ENCODE measurements around the gene ARHGEF11.

The ARHGEF11 gene

GRCh38 chr1:156922986-156923669 is 122.4 kb downstream of the ARHGEF11 start:
- no peaks in the 10 kb centered on the region for H3K9me3 Mint-ChIP-seq
- peaks cover 10% of the 10 kb centered on the region for H3K4me1 Mint-ChIP-seq (ENCODE audit: low read depth)
- H3K4me3 Mint-ChIP-seq = no peak overlapping the region
- H3K36me3 Mint-ChIP-seq (ENCODE audit: low read depth) = no peaks in the 10 kb centered on the region
- peaks cover 89% of the 10 kb centered on the region for H3K27me3 Mint-ChIP-seq (ENCODE audit: low read depth)
- no peak for DNase-seq (ENCODE audit: low spot score)
- no peak overlapping the region for H3K27ac Mint-ChIP-seq

GRCh38 chr1:156921053-156921529 is 124.5 kb downstream of the ARHGEF11 start:
- H3K4me1 Mint-ChIP-seq (ENCODE audit: low read depth) = peaks cover 3% of the 10 kb centered on the region
- H3K36me3 Mint-ChIP-seq (ENCODE audit: low read depth) = no peaks in the 10 kb centered on the region
- no peak for DNase-seq (ENCODE audit: low spot score)
- H3K27ac Mint-ChIP-seq = no peak overlapping the region
- peaks cover 76% of the 10 kb centered on the region for H3K27me3 Mint-ChIP-seq (ENCODE audit: low read depth)
- H3K4me3 Mint-ChIP-seq = no peak overlapping the region
- H3K9me3 Mint-ChIP-seq = no peaks in the 10 kb centered on the region

GRCh38 chr1:156920233-156921052 is 125.1 kb downstream of the ARHGEF11 start, which contains the start of gene LRRC71:
Gene LRRC71 (plus strand): TSS chr1:156920632. CDS start chr1:156920804, 172 bp downstream.
- Mint-ChIP-seq H3K4me3 (no peak within 1 kb of the TSS), H3K36me3 (ENCODE audit: low read depth) (no peaks in the 10 kb centered on the region), H3K4me1 (ENCODE audit: low read depth) (peaks cover 3% of the 10 kb centered on the region), H3K27ac (no peak within 1 kb of the TSS), H3K9me3 (no peaks in the 10 kb centered on the region), H3K27me3 (ENCODE audit: low read depth) (peaks cover 69% of the 10 kb centered on the region)
- DNase-seq (ENCODE audit: low spot score) = peak; percentile 76

- no peaks in the 10 kb centered on the region for H3K9me3 Mint-ChIP-seq
- no peaks in the 10 kb centered on the region for H3K4me1 Mint-ChIP-seq (ENCODE audit: low read depth)
- H3K4me3 Mint-ChIP-seq = no peak overlapping the region
- no peaks in the 10 kb centered on the region for H3K36me3 Mint-ChIP-seq (ENCODE audit: low read depth)
- no peak overlapping the region for H3K27ac Mint-ChIP-seq
- peaks cover 21% of the 10 kb centered on the region for H3K27me3 Mint-ChIP-seq (ENCODE audit: low read depth)
- no peak for DNase-seq (ENCODE audit: low spot score)
Observed at GRCh38 chr1:156914440-156914856, 131.1 kb downstream of the ARHGEF11 start.

GRCh38 chr1:156913809-156914387 is 131.6 kb downstream of the ARHGEF11 start:
- Mint-ChIP-seq H3K9me3 (no peaks in the 10 kb centered on the region), H3K27me3 (ENCODE audit: low read depth) (peaks cover 16% of the 10 kb centered on the region), H3K4me1 (ENCODE audit: low read depth) (no peaks in the 10 kb centered on the region), H3K27ac (no peak overlapping the region), H3K36me3 (ENCODE audit: low read depth) (no peaks in the 10 kb centered on the region), H3K4me3 (no peak overlapping the region)
- DNase-seq (ENCODE audit: low spot score) = no peak

- H3K9me3 Mint-ChIP-seq = no peaks in the 10 kb centered on the region
- no peak for DNase-seq (ENCODE audit: low spot score)
- H3K4me3 Mint-ChIP-seq = no peak overlapping the region
- H3K27ac Mint-ChIP-seq = no peak overlapping the region
- no peaks in the 10 kb centered on the region for H3K36me3 Mint-ChIP-seq (ENCODE audit: low read depth)
- H3K27me3 Mint-ChIP-seq (ENCODE audit: low read depth) = peaks cover 10% of the 10 kb centered on the region
- H3K4me1 Mint-ChIP-seq (ENCODE audit: low read depth) = no peaks in the 10 kb centered on the region
Observed at GRCh38 chr1:156912861-156913808, 132.4 kb downstream of the ARHGEF11 start.

GRCh38 chr1:156912310-156912709 is 133.2 kb downstream of the ARHGEF11 start:
- DNase-seq (ENCODE audit: low spot score) = no peak
- no peaks in the 10 kb centered on the region for H3K4me1 Mint-ChIP-seq (ENCODE audit: low read depth)
- H3K9me3 Mint-ChIP-seq = no peaks in the 10 kb centered on the region
- no peak overlapping the region for H3K27ac Mint-ChIP-seq
- H3K27me3 Mint-ChIP-seq (ENCODE audit: low read depth) = peaks cover 7% of the 10 kb centered on the region
- no peaks in the 10 kb centered on the region for H3K36me3 Mint-ChIP-seq (ENCODE audit: low read depth)
- no peak overlapping the region for H3K4me3 Mint-ChIP-seq

GRCh38 chr1:156911577-156912298 is 133.8 kb downstream of the ARHGEF11 start:
- no peak for DNase-seq (ENCODE audit: low spot score)
- H3K4me1 Mint-ChIP-seq (ENCODE audit: low read depth) = peaks cover 3% of the 10 kb centered on the region
- H3K36me3 Mint-ChIP-seq (ENCODE audit: low read depth) = no peaks in the 10 kb centered on the region
- no peaks in the 10 kb centered on the region for H3K9me3 Mint-ChIP-seq
- H3K27me3 Mint-ChIP-seq (ENCODE audit: low read depth) = peaks cover 3% of the 10 kb centered on the region
- no peak overlapping the region for H3K27ac Mint-ChIP-seq
- H3K4me3 Mint-ChIP-seq = no peak overlapping the region

GRCh38 chr1:156910309-156910782 is 135.2 kb downstream of the ARHGEF11 start:
- peaks cover 3% of the 10 kb centered on the region for H3K27me3 Mint-ChIP-seq (ENCODE audit: low read depth)
- no peaks in the 10 kb centered on the region for H3K9me3 Mint-ChIP-seq
- no peak overlapping the region for H3K27ac Mint-ChIP-seq
- peaks cover 3% of the 10 kb centered on the region for H3K4me1 Mint-ChIP-seq (ENCODE audit: low read depth)
- peak; percentile 48 for DNase-seq (ENCODE audit: low spot score)
- no peaks in the 10 kb centered on the region for H3K36me3 Mint-ChIP-seq (ENCODE audit: low read depth)
- no peak overlapping the region for H3K4me3 Mint-ChIP-seq

- Mint-ChIP-seq H3K4me1 (ENCODE audit: low read depth) (peaks cover 3% of the 10 kb centered on the region), H3K27ac (no peak overlapping the region), H3K36me3 (ENCODE audit: low read depth) (no peaks in the 10 kb centered on the region), H3K27me3 (ENCODE audit: low read depth) (peaks cover 3% of the 10 kb centered on the region), H3K9me3 (no peaks in the 10 kb centered on the region), H3K4me3 (no peak overlapping the region)
- no peak for DNase-seq (ENCODE audit: low spot score)
Observed at GRCh38 chr1:156909671-156910070, 135.9 kb downstream of the ARHGEF11 start.

GRCh38 chr1:156908955-156909354 is 136.6 kb downstream of the ARHGEF11 start:
- Mint-ChIP-seq H3K36me3 (ENCODE audit: low read depth) (no peaks in the 10 kb centered on the region), H3K27me3 (ENCODE audit: low read depth) (peaks cover 3% of the 10 kb centered on the region), H3K4me3 (no peak overlapping the region)

GRCh38 chr1:156908541-156908940 is 137.0 kb downstream of the ARHGEF11 start:
- Mint-ChIP-seq H3K9me3 (no peaks in the 10 kb centered on the region), H3K4me3 (no peak overlapping the region), H3K36me3 (ENCODE audit: low read depth) (no peaks in the 10 kb centered on the region), H3K27ac (no peak overlapping the region), H3K27me3 (ENCODE audit: low read depth) (peaks cover 3% of the 10 kb centered on the region), H3K4me1 (ENCODE audit: low read depth) (peaks cover 3% of the 10 kb centered on the region)
- DNase-seq (ENCODE audit: low spot score) = no peak

More at GRCh38 chr1:156908955-156909354, 136.6 kb downstream of the ARHGEF11 start:
- no peak for DNase-seq (ENCODE audit: low spot score)
- Mint-ChIP-seq H3K27ac (no peak overlapping the region), H3K9me3 (no peaks in the 10 kb centered on the region), H3K4me1 (ENCODE audit: low read depth) (peaks cover 3% of the 10 kb centered on the region)
